ENCODE results near the gene ZNF618.

ZNF618 gene

GRCh38 chr9:113992276-113992951 is 116.3 kb downstream of the ZNF618 start:
- no peak overlapping the region for H3K27ac ChIP-seq (ENCODE audit: poor library complexity, severe bottlenecking)
- H3K4me3 ChIP-seq (ENCODE audit: severe bottlenecking) = no peak overlapping the region
- ATAC-seq (ENCODE audit: low read depth) (no peak), DNase-seq (ENCODE audit: low spot score) (peak; percentile 42)
- no peaks in the 10 kb centered on the region for H3K36me3 ChIP-seq (ENCODE audit: low read depth)
- no peak for TF ChIP-seq CTCF (IDR thresholded peaks at IDR 0.05; ENCODE audit: poor library complexity, severe bottlenecking)
- H3K27me3 ChIP-seq (ENCODE audit: insufficient read depth, poor library complexity, severe bottlenecking) = no peaks in the 10 kb centered on the region
- H3K4me1 ChIP-seq (ENCODE audit: insufficient read depth, poor library complexity, severe bottlenecking) = no peaks in the 10 kb centered on the region
- no peaks in the 10 kb centered on the region for H3K9me3 ChIP-seq (ENCODE audit: severe bottlenecking)

GRCh38 chr9:113992994-113993393 is 116.9 kb downstream of the ZNF618 start:
- no peak for TF ChIP-seq CTCF (IDR thresholded peaks at IDR 0.05; ENCODE audit: poor library complexity, severe bottlenecking)
- Histone ChIP-seq H3K9me3 (ENCODE audit: severe bottlenecking) (no peaks in the 10 kb centered on the region), H3K27ac (ENCODE audit: poor library complexity, severe bottlenecking) (no peak overlapping the region), H3K4me3 (ENCODE audit: severe bottlenecking) (no peak overlapping the region), H3K4me1 (ENCODE audit: insufficient read depth, poor library complexity, severe bottlenecking) (no peaks in the 10 kb centered on the region), H3K27me3 (ENCODE audit: insufficient read depth, poor library complexity, severe bottlenecking) (no peaks in the 10 kb centered on the region), H3K36me3 (ENCODE audit: low read depth) (no peaks in the 10 kb centered on the region)
- ATAC-seq (ENCODE audit: low read depth) (no peak), DNase-seq (ENCODE audit: low spot score) (peak; percentile 25)

- Histone ChIP-seq H3K9me3 (ENCODE audit: severe bottlenecking) (no peaks in the 10 kb centered on the region), H3K4me1 (ENCODE audit: insufficient read depth, poor library complexity, severe bottlenecking) (no peaks in the 10 kb centered on the region), H3K4me3 (ENCODE audit: severe bottlenecking) (no peak overlapping the region), H3K27ac (ENCODE audit: poor library complexity, severe bottlenecking) (no peak overlapping the region), H3K27me3 (ENCODE audit: insufficient read depth, poor library complexity, severe bottlenecking) (no peaks in the 10 kb centered on the region), H3K36me3 (ENCODE audit: low read depth) (no peaks in the 10 kb centered on the region)
- DNase-seq (ENCODE audit: low spot score) = peak; percentile 31
- peak; percentile 62; the same call in 2 of the 3 replicates for ATAC-seq (ENCODE audit: low read depth)
- TF ChIP-seq CTCF (IDR thresholded peaks at IDR 0.05; ENCODE audit: poor library complexity, severe bottlenecking) = no peak
Observed at GRCh38 chr9:113993838-113994540, 117.9 kb downstream of the ZNF618 start.

- no peaks in the 10 kb centered on the region for H3K27me3 ChIP-seq (ENCODE audit: insufficient read depth, poor library complexity, severe bottlenecking)
- H3K36me3 ChIP-seq (ENCODE audit: low read depth) = no peaks in the 10 kb centered on the region
- no peak overlapping the region for H3K27ac ChIP-seq (ENCODE audit: poor library complexity, severe bottlenecking)
- TF ChIP-seq CTCF (IDR thresholded peaks at IDR 0.05; ENCODE audit: poor library complexity, severe bottlenecking) = no peak
- ATAC-seq (ENCODE audit: low read depth) (no peak), DNase-seq (ENCODE audit: low spot score) (no peak)
- no peak overlapping the region for H3K4me3 ChIP-seq (ENCODE audit: severe bottlenecking)
- no peaks in the 10 kb centered on the region for H3K4me1 ChIP-seq (ENCODE audit: insufficient read depth, poor library complexity, severe bottlenecking)
- H3K9me3 ChIP-seq (ENCODE audit: severe bottlenecking) = no peaks in the 10 kb centered on the region
Observed at GRCh38 chr9:113995401-113995800, 119.3 kb downstream of the ZNF618 start.

GRCh38 chr9:113995963-113996362 is 119.9 kb downstream of the ZNF618 start:
- no peaks in the 10 kb centered on the region for H3K36me3 ChIP-seq (ENCODE audit: low read depth)
- ATAC-seq (ENCODE audit: low read depth) = no peak
- H3K4me1 ChIP-seq (ENCODE audit: insufficient read depth, poor library complexity, severe bottlenecking) = no peaks in the 10 kb centered on the region
- H3K27me3 ChIP-seq (ENCODE audit: insufficient read depth, poor library complexity, severe bottlenecking) = no peaks in the 10 kb centered on the region
- H3K27ac ChIP-seq (ENCODE audit: poor library complexity, severe bottlenecking) = no peak overlapping the region
- no peaks in the 10 kb centered on the region for H3K9me3 ChIP-seq (ENCODE audit: severe bottlenecking)
- no peak overlapping the region for H3K4me3 ChIP-seq (ENCODE audit: severe bottlenecking)
- peak; percentile 33 for DNase-seq (ENCODE audit: low spot score)
- TF ChIP-seq CTCF (IDR thresholded peaks at IDR 0.05; ENCODE audit: poor library complexity, severe bottlenecking) = no peak
